Liver (tissue), 9 donors: ENCODE results near the gene MAP3K9. TPM values are rescaled to one million over a fixed set of nuclear protein-coding genes. Genes with fewer than 3 reads are reported as not detected.

Source experiments
- DNase-seq: peaks from one replicate; pipeline ENCODE4 v3.0.0-alpha.2; 2017; ENCODE audit warnings: low spot score
- H3K27ac ChIP-seq, 2 donors: one replicate each; pipeline ENCODE4 v1.7.0; 2013; ENCODE audit warnings: inconsistent platforms in 2 of 2, low read length in 2 of 2, control low read depth in 1 of 2, low read depth in 1 of 2, mild to moderate bottlenecking in 1 of 2
- H3K27me3 ChIP-seq, 4 donors: one replicate each; pipeline versions ENCODE4 v1.6.1 to v1.7.0; 2013; ENCODE audit warnings: low read length in 3 of 4, inconsistent platforms in 1 of 4, mild to moderate bottlenecking in 1 of 4, moderate library complexity in 1 of 4; ENCODE audit not compliant: control insufficient read depth in 4 of 4, insufficient read depth in 4 of 4
- H3K36me3 ChIP-seq, 4 donors: one replicate each; pipeline versions ENCODE4 v1.6.1 to v1.7.0; 2013; ENCODE audit warnings: low read length in 3 of 4, mild to moderate bottlenecking in 3 of 4, low read depth in 1 of 4, moderate library complexity in 1 of 4; ENCODE audit not compliant: control insufficient read depth in 4 of 4, insufficient read depth in 3 of 4
- H3K4me1 ChIP-seq, 4 donors: one replicate each; pipeline versions ENCODE4 v1.6.1 to v1.7.0; 2013; ENCODE audit warnings: low read length in 3 of 4, mild to moderate bottlenecking in 3 of 4, moderate library complexity in 1 of 4; ENCODE audit not compliant: control insufficient read depth in 4 of 4, insufficient read depth in 4 of 4
- H3K4me3 ChIP-seq, 3 donors: one replicate each; pipeline versions ENCODE4 v1.6.1 to v1.7.0; 2013; ENCODE audit warnings: low read length in 3 of 3, control low read depth in 1 of 3, low read depth in 1 of 3, mild to moderate bottlenecking in 1 of 3
- H3K9ac ChIP-seq, 2 donors: one replicate each; pipeline ENCODE4 v1.7.0; 2013; ENCODE audit warnings: low read length in 2 of 2, mild to moderate bottlenecking in 2 of 2, moderate library complexity in 2 of 2, control low read depth in 1 of 2, low read depth in 1 of 2
- H3K9me3 ChIP-seq, 4 donors: one replicate each; pipeline versions ENCODE4 v1.6.1 to v1.7.0; 2013; ENCODE audit warnings: low read length in 3 of 4; ENCODE audit not compliant: control insufficient read depth in 4 of 4
- FOXA1 ChIP-seq: IDR thresholded peaks from 2 replicates; pipeline ENCODE4 v1.6.1; 2016; ENCODE audit warnings: antibody characterized with exemption
- FOXA2 ChIP-seq: IDR thresholded peaks from 2 replicates; pipeline ENCODE4 v1.6.1; 2016; ENCODE audit warnings: antibody characterized with exemption
- GABPA ChIP-seq, 2 donors: IDR thresholded peaks in 1 of 2; conservative IDR thresholded peaks in 1 of 2; 2 replicates each; pipeline ENCODE4 v1.6.1; 2016; ENCODE audit warnings: antibody characterized with exemption in 2 of 2, mild to moderate bottlenecking in 1 of 2, moderate library complexity in 1 of 2
- HNF4A ChIP-seq, 2 donors: conservative IDR thresholded peaks; 2 replicates each; pipeline ENCODE4 v1.6.1; 2016; ENCODE audit warnings: antibody characterized with exemption in 2 of 2, mild to moderate bottlenecking in 2 of 2
- HNF4G ChIP-seq: IDR thresholded peaks from 2 replicates; pipeline ENCODE4 v1.6.1; 2016; ENCODE audit warnings: antibody characterized with exemption
- JUND ChIP-seq, 2 donors: IDR thresholded peaks; 2 replicates each; pipeline ENCODE4 v1.6.1; 2016; ENCODE audit warnings: antibody characterized with exemption in 2 of 2
- NR2F2 ChIP-seq: IDR thresholded peaks from 2 replicates; pipeline ENCODE4 v1.6.1; 2016; ENCODE audit warnings: antibody characterized with exemption
- RAD21 ChIP-seq, 2 donors: IDR thresholded peaks; 2 replicates each; pipeline ENCODE4 v1.6.1; 2016; ENCODE audit warnings: antibody characterized with exemption in 2 of 2, mild to moderate bottlenecking in 2 of 2
- REST ChIP-seq: IDR thresholded peaks from 2 replicates; pipeline ENCODE4 v1.6.1; 2016; ENCODE audit warnings: antibody characterized with exemption, mild to moderate bottlenecking
- RXRA ChIP-seq, 2 donors: IDR thresholded peaks; 2 replicates each; pipeline ENCODE4 v1.6.1; 2017 to 2018; ENCODE audit warnings: antibody characterized with exemption in 2 of 2, mild to moderate bottlenecking in 1 of 2
- SP1 ChIP-seq: IDR thresholded peaks from 2 replicates; pipeline ENCODE4 v1.6.1; 2018; ENCODE audit warnings: antibody characterized with exemption, mild to moderate bottlenecking
- TAF1 ChIP-seq: conservative IDR thresholded peaks from 2 replicates; pipeline ENCODE4 v1.6.1; 2016; ENCODE audit warnings: antibody characterized with exemption, mild to moderate bottlenecking
- YY1 ChIP-seq: IDR thresholded peaks from 2 replicates; pipeline ENCODE4 v1.6.1; 2016; ENCODE audit warnings: antibody characterized with exemption, mild to moderate bottlenecking
- ZBTB33 ChIP-seq: IDR thresholded peaks from 2 replicates; pipeline ENCODE4 v1.6.1; 2016; ENCODE audit warnings: antibody characterized with exemption
- WGBS: extraction: QIAGEN DNeasy Blood & Tissue Kit; methylation state at CpG from one replicate; pipeline ENCODE4 v1.1.7; 2013; 5-methylcytosine and 5-hydroxymethylcytosine counted together
- polyA plus RNA-seq, 2 donors: library from polyadenylated mRNA; stranded (reverse) in 1 of 2; unstranded in 1 of 2; fragments of 200-250 nt in 1 of 2; fragments of >200 nt in 1 of 2; fragmentation: Nextera tagmentation in 1 of 2; extraction: Ambion mirVana in 1 of 2; gene quantifications; one replicate each; pipeline versions ENCODE4 v1.2.1 to v1.2.3, GENCODE V29; 2013 to 2015
- total RNA-seq, 2 donors: library from RNA; depleted of rRNA; stranded (reverse); fragments of >200 nt; gene quantifications; one replicate each; pipeline ENCODE4 v1.2.3, GENCODE V29; 2014
- TF ChIP-seq, protein P1 (sequence below): fragments of 150-350 bp; IDR thresholded peaks from 2 replicates; pipeline ENCODE4 v1.5.1; 2017; ENCODE audit warnings: improper control_type of control experiment, low read depth, low read length; ENCODE audit not compliant: missing input control
- donor health status: healthy.
- donor health status: healthy.
- donor health status: healthy.
- donor health status: healthy.
- donor health status: healthy.

Gene MAP3K9
- total and polyA plus RNA-seq, 4 donors: 0.65 to 5.2 (median 0.80) TPM

DNA sequence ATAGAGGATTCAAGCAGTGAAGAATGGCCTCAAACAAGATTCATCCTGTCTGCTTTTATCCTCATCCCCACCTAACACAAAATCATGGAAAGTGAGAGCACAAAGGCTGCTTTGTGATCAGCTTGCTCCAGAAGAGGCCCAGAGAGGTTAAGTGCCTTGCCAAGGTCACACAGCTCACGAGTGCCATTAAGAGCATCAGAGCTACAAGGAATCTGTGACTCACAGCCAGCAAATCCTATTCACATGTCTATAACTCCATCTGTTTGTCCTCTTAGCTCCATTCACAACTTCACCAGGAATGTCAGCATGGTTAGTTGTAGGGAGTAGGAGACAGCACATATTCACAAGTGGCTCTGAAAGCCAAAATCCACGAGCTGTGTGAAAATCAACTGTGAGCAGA lies 87.8 kb downstream of the MAP3K9 start (continued):
- TF ChIP-seq REST (no peak), FOXA2 (no peak), HNF4G (no peak)

DNA sequence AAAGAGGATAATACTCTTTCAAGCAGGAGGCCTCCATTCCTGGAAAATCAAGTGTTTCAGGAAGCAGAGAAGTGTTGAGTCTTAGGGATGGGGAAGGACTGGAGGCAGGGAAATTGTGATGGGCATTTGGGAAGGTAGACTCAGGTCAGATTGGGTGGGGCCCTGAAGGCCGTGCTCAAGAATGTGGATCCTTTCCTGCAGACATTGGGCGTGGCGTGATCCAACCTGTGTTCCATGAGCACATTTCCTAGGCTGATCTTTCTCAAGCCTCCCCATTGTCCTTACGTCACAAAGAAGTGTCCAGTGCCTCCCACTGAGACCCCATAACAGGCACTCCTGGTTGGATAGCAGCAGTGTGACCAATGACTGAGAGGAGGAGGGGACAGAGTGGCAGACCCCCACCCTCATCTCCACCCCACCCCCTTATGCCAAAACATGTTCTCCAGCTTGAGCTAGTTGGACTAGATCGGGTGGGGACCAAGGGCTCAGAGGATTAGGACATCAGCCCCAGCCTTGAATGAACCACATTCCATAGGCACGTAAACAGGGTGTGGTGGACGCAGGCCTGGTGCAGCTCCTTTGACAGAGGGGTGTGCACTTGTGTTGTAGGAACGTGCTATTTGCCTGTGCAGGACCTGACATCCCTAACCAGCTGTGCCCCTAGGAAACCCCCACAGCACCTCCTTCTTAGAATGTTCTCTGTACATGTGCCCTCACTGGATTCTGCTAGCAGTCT lies 90.8 kb downstream of the MAP3K9 start:
- Histone ChIP-seq H3K27me3 (no peaks in the 10 kb centered on the region), H3K36me3 (no peaks in the 10 kb centered on the region), H3K9ac (no peak overlapping the region), H3K4me3 (no peak overlapping the region), H3K27ac (no peak overlapping the region), H3K9me3 (no peaks in the 10 kb centered on the region), H3K4me1 (peaks cover 7 to 31% (median 18%) of the 10 kb centered on the region in 4 donors)
- DNase-seq: no peak
- TF ChIP-seq ZBTB33 (no peak), FOXA1 (no peak), FOXA2 (no peak), RAD21 (IDR thresholded peaks at IDR 0.05) (no peak), RXRA (IDR thresholded peaks at IDR 0.05) (no peak), YY1 (no peak), REST (no peak), NR2F2 (no peak), TAF1 (no peak), JUND (IDR thresholded peaks at IDR 0.05) (no peak), HNF4A (conservative IDR thresholded peaks at IDR 0.05) (no peak), SP1 (no peak), HNF4G (no peak), GABPA (IDR thresholded peaks at IDR 0.05 in 1 of 2, conservative IDR thresholded peaks at IDR 0.05 in 1 of 2) (no peak)
- TF ChIP-seq, protein P1, sequence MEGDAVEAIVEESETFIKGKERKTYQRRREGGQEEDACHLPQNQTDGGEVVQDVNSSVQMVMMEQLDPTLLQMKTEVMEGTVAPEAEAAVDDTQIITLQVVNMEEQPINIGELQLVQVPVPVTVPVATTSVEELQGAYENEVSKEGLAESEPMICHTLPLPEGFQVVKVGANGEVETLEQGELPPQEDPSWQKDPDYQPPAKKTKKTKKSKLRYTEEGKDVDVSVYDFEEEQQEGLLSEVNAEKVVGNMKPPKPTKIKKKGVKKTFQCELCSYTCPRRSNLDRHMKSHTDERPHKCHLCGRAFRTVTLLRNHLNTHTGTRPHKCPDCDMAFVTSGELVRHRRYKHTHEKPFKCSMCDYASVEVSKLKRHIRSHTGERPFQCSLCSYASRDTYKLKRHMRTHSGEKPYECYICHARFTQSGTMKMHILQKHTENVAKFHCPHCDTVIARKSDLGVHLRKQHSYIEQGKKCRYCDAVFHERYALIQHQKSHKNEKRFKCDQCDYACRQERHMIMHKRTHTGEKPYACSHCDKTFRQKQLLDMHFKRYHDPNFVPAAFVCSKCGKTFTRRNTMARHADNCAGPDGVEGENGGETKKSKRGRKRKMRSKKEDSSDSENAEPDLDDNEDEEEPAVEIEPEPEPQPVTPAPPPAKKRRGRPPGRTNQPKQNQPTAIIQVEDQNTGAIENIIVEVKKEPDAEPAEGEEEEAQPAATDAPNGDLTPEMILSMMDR: no peak
- whole genome bisulfite sequencing: 89% methylated on average over 8 of the region's 8 CpGs
